BE2C (cell line): ENCODE measurements around the gene SLC25A13.

Experiments used
- DNase-seq: peaks from one replicate; pipeline ENCODE4 v3.0.0-alpha.2; 2020
- H3K27me3 ChIP-seq: fragments of 250-450 bp; sonication (Bioruptor Pico); 2 replicates; pipeline ENCODE4 v1.5.1; 2020; ENCODE audit warnings: mild to moderate bottlenecking
- H3K36me3 ChIP-seq: fragments of 250-450 bp; sonication (Bioruptor Pico); 2 replicates; pipeline ENCODE4 v1.5.1; 2020; ENCODE audit warnings: mild to moderate bottlenecking
- H3K4me1 ChIP-seq: fragments of 250-450 bp; sonication (Bioruptor Pico); 2 replicates; pipeline ENCODE4 v1.5.1; 2020
- H3K4me3 ChIP-seq: 2 replicates; pipeline ENCODE4 v1.5.1; 2011; ENCODE audit warnings: low read depth, low read length
- H3K9me3 ChIP-seq: fragments of 250-450 bp; sonication (Bioruptor Pico); 2 replicates; pipeline ENCODE4 v1.5.1; 2020
- TF ChIP-seq, protein P1 (sequence below): IDR thresholded peaks from 2 replicates; pipeline ENCODE4 v1.5.1; 2012; ENCODE audit warnings: mild to moderate bottlenecking, low read depth, low read length

The SLC25A13 gene

DNA sequence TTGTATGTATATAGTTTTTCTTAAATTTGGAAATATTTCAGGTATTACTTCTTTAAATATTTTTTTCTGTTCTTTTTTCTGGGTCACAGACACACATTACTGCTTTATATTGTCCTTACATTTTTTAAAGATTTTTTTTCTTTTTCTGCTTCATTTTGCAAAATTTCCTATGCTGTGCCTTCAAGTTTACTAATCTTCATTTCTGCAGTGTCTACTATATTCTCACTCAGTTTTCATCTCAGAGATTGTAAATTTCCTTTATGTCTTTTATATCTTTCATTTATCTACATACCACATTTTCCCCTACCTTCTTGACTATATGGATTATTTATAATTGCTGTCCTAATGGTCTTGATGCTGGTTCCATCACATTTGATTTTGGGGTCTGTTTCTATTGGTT, 210.5 kb downstream of the SLC25A13 start:
- Histone ChIP-seq H3K9me3 (no peaks in the 10 kb centered on the region), H3K4me3 (no peak overlapping the region), H3K4me1 (no peaks in the 10 kb centered on the region), H3K36me3 (no peaks in the 10 kb centered on the region), H3K27me3 (no peaks in the 10 kb centered on the region)
- DNase-seq, result no peak
- TF ChIP-seq, protein P1, sequence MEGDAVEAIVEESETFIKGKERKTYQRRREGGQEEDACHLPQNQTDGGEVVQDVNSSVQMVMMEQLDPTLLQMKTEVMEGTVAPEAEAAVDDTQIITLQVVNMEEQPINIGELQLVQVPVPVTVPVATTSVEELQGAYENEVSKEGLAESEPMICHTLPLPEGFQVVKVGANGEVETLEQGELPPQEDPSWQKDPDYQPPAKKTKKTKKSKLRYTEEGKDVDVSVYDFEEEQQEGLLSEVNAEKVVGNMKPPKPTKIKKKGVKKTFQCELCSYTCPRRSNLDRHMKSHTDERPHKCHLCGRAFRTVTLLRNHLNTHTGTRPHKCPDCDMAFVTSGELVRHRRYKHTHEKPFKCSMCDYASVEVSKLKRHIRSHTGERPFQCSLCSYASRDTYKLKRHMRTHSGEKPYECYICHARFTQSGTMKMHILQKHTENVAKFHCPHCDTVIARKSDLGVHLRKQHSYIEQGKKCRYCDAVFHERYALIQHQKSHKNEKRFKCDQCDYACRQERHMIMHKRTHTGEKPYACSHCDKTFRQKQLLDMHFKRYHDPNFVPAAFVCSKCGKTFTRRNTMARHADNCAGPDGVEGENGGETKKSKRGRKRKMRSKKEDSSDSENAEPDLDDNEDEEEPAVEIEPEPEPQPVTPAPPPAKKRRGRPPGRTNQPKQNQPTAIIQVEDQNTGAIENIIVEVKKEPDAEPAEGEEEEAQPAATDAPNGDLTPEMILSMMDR, result no peak

DNA sequence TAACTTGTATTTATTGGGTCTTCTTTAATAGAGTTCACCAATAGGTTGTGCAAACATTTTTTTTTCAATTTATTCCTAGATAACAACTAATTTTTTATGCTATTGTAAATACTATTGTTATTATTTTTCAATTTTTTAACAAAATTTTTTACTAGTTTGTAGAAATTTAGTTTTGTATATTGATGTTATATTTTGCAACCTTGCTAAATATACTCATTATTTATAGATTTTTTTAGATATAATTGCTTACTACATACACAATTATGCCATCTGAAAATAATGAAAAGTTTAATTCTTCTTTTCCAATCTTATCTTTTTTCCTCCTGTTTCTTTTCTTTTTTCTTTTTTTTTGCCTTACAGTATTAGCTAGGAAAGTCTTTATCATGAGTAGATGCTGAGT, 216.9 kb downstream of the SLC25A13 start:
- Histone ChIP-seq H3K4me3 (no peak overlapping the region), H3K36me3 (no peaks in the 10 kb centered on the region), H3K27me3 (no peaks in the 10 kb centered on the region), H3K9me3 (no peaks in the 10 kb centered on the region), H3K4me1 (no peaks in the 10 kb centered on the region)
- TF ChIP-seq, protein P1, result no peak
- no peak for DNase-seq

DNA sequence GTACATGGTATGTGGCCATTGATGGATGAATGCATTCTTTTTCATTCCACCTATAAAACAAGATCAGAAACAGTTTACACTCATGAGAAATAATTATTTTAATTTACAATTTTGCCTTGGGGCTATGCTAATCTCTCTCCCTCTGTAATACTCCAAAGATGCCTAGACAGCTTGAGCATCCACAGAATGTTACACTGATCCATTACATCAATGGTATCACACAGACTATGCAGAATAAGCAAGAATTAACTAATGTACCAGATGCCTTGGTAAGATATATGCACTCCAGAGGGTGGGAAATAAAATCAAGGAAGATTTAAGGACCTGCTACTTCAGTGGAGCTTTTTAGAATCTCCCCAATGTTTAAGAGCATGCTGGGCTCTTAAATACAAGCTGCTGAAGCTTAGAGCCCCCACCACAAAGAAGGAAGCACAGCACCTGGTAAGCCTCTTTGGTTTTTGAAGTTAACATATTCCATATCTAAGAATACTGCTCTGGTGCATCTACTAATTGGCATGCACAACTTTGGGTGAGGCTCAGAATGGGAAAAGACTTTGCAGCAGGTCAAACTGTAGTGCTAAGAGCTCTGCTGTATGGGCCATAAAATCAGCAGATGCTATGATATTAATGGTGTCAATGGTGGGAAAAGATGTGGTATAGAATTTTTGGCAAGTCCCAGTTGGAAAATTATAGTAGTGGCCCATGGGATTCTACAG, 219.6 kb downstream of the SLC25A13 start:
- TF ChIP-seq, protein P1, result no peak
- Histone ChIP-seq H3K4me3 (no peak overlapping the region), H3K4me1 (no peaks in the 10 kb centered on the region), H3K27me3 (no peaks in the 10 kb centered on the region), H3K36me3 (no peaks in the 10 kb centered on the region), H3K9me3 (no peaks in the 10 kb centered on the region)
- DNase-seq, result no peak

DNA sequence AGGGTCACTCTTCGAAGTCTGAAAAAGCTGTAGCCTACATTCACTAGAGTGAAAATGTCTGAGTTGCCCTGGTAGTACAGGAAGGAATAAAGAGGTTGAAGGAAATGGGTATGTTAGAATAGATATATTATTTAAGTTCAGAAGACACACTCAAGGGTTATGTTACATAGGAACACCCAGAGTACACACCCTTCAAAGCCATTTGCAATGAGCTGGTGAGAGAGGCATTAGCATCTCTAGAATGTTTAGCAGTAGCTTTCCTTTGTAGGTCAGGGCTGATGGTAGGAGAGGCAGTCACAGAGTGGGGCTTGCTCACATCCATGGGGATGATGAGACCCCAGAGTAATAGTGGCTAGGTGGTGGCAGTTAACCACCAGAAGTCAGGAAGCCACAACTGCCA, 221.2 kb downstream of the SLC25A13 start:
- Histone ChIP-seq H3K27me3 (no peaks in the 10 kb centered on the region), H3K36me3 (no peaks in the 10 kb centered on the region), H3K4me1 (no peaks in the 10 kb centered on the region), H3K4me3 (no peak overlapping the region), H3K9me3 (no peaks in the 10 kb centered on the region)
- TF ChIP-seq, protein P1, result no peak
- DNase-seq, result no peak

DNA sequence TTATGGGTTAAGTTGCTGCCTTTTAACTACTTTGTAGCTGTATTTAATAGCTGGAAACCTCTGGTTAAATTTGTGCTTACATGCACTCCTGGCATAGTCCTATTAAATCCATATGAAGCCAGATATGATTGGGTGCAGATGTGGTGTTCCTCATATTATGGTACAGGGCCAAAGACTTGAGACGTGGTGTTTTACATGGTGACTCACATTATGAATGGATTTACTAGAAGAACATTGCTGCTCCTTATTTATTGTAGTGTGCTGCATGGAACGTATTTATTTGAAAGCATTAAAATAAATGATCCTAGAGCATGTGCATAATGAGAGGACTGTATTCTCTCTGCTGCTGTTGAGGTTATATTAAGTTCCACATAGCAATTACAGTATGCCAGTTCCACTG, 224.1 kb downstream of the SLC25A13 start:
- Histone ChIP-seq H3K36me3 (no peaks in the 10 kb centered on the region), H3K4me3 (no peak overlapping the region), H3K4me1 (no peaks in the 10 kb centered on the region), H3K9me3 (no peaks in the 10 kb centered on the region), H3K27me3 (no peaks in the 10 kb centered on the region)
- TF ChIP-seq, protein P1, result no peak
- DNase-seq, result no peak

DNA sequence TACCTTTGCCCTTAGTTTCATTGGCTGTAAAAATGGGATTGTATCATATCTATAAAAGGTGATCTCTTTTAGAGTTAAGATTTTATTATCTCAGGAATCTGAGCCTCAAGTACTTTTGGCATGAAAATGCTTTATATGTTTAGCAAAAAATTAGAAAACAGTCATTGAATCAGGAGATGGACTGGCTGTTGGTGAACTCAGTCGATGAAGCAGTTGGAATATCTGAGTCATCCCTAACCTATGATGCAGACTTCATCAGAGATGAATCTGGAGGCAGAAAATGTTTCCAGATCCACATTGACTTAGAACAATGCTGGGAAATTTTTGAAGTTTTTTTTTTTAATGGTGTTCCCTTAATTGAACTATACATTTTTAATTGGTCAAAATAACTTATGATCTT, 228.5 kb downstream of the SLC25A13 start:
- TF ChIP-seq, protein P1, result no peak
- DNase-seq, result no peak
- Histone ChIP-seq H3K27me3 (no peaks in the 10 kb centered on the region), H3K4me1 (no peaks in the 10 kb centered on the region), H3K9me3 (no peaks in the 10 kb centered on the region), H3K36me3 (no peaks in the 10 kb centered on the region), H3K4me3 (no peak overlapping the region)
